OCI-LY7 (cell line): ENCODE results near the gene KRTAP4-1. TPM values are rescaled to one million over a fixed set of nuclear protein-coding genes. Genes with fewer than 3 reads are reported as not detected.

Experiments used
- BruUV-seq: library from RNA; stranded (reverse); fragments of 400-500 nt; replicated peaks from 2 replicates; lab custom pipeline; 2021; lab: Mats Ljungman, UMichigan
- CTCF ChIA-PET: fragments of 300-600 bp; sonication (Branson Sonifier 250); formaldehyde crosslinking; loops from one replicate; lab custom pipeline; 2022; ENCODE audit warnings: antibody characterized with exemption; ENCODE audit not compliant: unreplicated experiment; lab: Charles Lee
- POLR2A ChIA-PET: fragments of 300-600 bp; sonication (Branson Sonifier 250); formaldehyde crosslinking; loops from one replicate; lab custom pipeline; 2022; ENCODE audit warnings: antibody characterized with exemption; lab: Charles Lee
- DNase-seq: peaks from one replicate; pipeline ENCODE4 v3.0.0-alpha.2; 2015; ENCODE audit warnings: low spot score
- H2AFZ ChIP-seq: fragments of 200-600 bp; sonication (generic), shearing (Covaris generic); 2 replicates; pipeline ENCODE4 v1.6.1; 2014; ENCODE audit warnings: mild to moderate bottlenecking, antibody characterized with exemption, low read length, moderate library complexity
- H3K27ac ChIP-seq: fragments of 200-600 bp; sonication (generic); 2 replicates; pipeline ENCODE4 v1.5.1; 2014; ENCODE audit warnings: mixed run types, low read depth, mild to moderate bottlenecking, moderate library complexity, low read length, inconsistent platforms; ENCODE audit not compliant: poor library complexity, severe bottlenecking
- H3K36me3 ChIP-seq: fragments of 200-600 bp; sonication (generic); 2 replicates; pipeline ENCODE4 v1.6.1; 2014; ENCODE audit warnings: mild to moderate bottlenecking, antibody characterized with exemption, low read length, moderate library complexity, mixed read lengths; ENCODE audit not compliant: insufficient read depth
- H3K4me1 ChIP-seq: fragments of 200-600 bp; sonication (generic); 2 replicates; pipeline ENCODE4 v1.5.1; 2014; ENCODE audit warnings: mild to moderate bottlenecking, low read length; ENCODE audit not compliant: insufficient read depth, poor library complexity, severe bottlenecking
- H3K4me2 ChIP-seq: fragments of 200-600 bp; sonication (generic); 2 replicates; pipeline ENCODE4 v1.6.1; 2014; ENCODE audit warnings: mild to moderate bottlenecking, low read length
- H3K4me3 ChIP-seq: fragments of 200-600 bp; sonication (generic); 2 replicates; pipeline ENCODE4 v1.5.1; 2014; ENCODE audit warnings: mild to moderate bottlenecking, low read depth, low read length; ENCODE audit not compliant: poor library complexity, severe bottlenecking
- H3K79me2 ChIP-seq: fragments of 200-600 bp; sonication (generic); 2 replicates; pipeline ENCODE4 v1.6.1; 2016; ENCODE audit warnings: low read depth, mild to moderate bottlenecking, low read length, moderate library complexity, mixed read lengths; ENCODE audit not compliant: insufficient read depth
- H3K9me2 ChIP-seq: fragments of 200-600 bp; sonication (generic); 2 replicates; pipeline ENCODE4 v1.6.1; 2016; ENCODE audit warnings: mild to moderate bottlenecking, low read length, mixed read lengths; ENCODE audit not compliant: insufficient read depth
- H3K9me3 ChIP-seq: fragments of 200-600 bp; sonication (generic); 2 replicates; pipeline ENCODE4 v1.6.1; 2014; ENCODE audit warnings: mild to moderate bottlenecking, mixed run types, low read length, mixed read lengths
- H4K20me1 ChIP-seq: fragments of 200-600 bp; sonication (generic); 2 replicates; pipeline ENCODE4 v1.6.1; 2014; ENCODE audit warnings: mild to moderate bottlenecking, antibody characterized with exemption, low read length, moderate library complexity, mixed read lengths; ENCODE audit not compliant: insufficient read depth
- CTCF ChIP-seq: fragments of 200-600 bp; sonication (generic); conservative IDR thresholded peaks from 2 replicates; pipeline ENCODE4 v1.5.1; 2014; ENCODE audit warnings: mild to moderate bottlenecking, antibody characterized with exemption, low read length, moderate library complexity, mixed read lengths
- EZH2phosphoT487 ChIP-seq: fragments of 200-600 bp; sonication (generic); IDR thresholded peaks from 2 replicates; pipeline ENCODE4 v1.6.1; 2018; ENCODE audit warnings: low read depth, borderline replicate concordance, mild to moderate bottlenecking, mixed run types, antibody characterized with exemption, low read length, moderate library complexity, mixed read lengths
- intact Hi-C: fragments of 100-400 bp; cut with micrococcal nuclease; formaldehyde crosslinking; loops from one replicate; pipeline ENCODE4 v1.10.0; 2022; ENCODE audit not compliant: unreplicated experiment
- total RNA-seq, 2 experiments: library from RNA; depleted of rRNA in 1 of 2; stranded (reverse); fragments of >200 nt in 1 of 2; shearing (Covaris generic) in 1 of 2; gene quantifications; 2 replicates each; pipeline ENCODE4 v1.2.3, GENCODE V29; 2014 to 2022

The KRTAP4-1 gene
- total RNA-seq, 2 experiments from 2014 or later: not detected

GRCh38 chr17:41177727-41178271, 6.9 kb downstream of the KRTAP4-1 start, which contains the start of gene KRTAP4-2:
KRTAP4-2 (minus strand) TSS chr17:41178221; CDS start chr17:41178164, 57 bp downstream.
- TF ChIP-seq EZH2phosphoT487 (no peak), CTCF (no peak)
- no TSS peak for BruUV-seq

GRCh38 chr17:41176744-41177387, 7.8 kb downstream of the KRTAP4-1 start:
- intact Hi-C loops: no loop called here
- Histone ChIP-seq H3K9me2 (no peaks in the 10 kb centered on the region), H3K9me3 (no peaks in the 10 kb centered on the region), H2AFZ (no peak overlapping the region), H3K27ac (no peak overlapping the region), H3K4me2 (no peak overlapping the region), H3K4me1 (peaks cover 5% of the 10 kb centered on the region), H3K79me2 (no peaks in the 10 kb centered on the region), H4K20me1 (no peaks in the 10 kb centered on the region), H3K4me3 (no peak overlapping the region), H3K36me3 (no peaks in the 10 kb centered on the region)
- ChIA-PET POLR2A (no interaction called here), CTCF (no interaction called here)
- BruUV-seq: no TSS peak
- TF ChIP-seq EZH2phosphoT487 (no peak), CTCF (no peak)
- peak; percentile 4 for DNase-seq

More at GRCh38 chr17:41177727-41178271, 6.9 kb downstream of the KRTAP4-1 start, which contains the start of gene KRTAP4-2:
- Histone ChIP-seq H3K4me1 (peaks cover 5% of the 10 kb centered on the region), H3K36me3 (no peaks in the 10 kb centered on the region), H3K27ac (no peak within 1 kb of the TSS), H3K9me2 (no peaks in the 10 kb centered on the region), H4K20me1 (no peaks in the 10 kb centered on the region), H3K4me3 (no peak within 1 kb of the TSS), H3K9me3 (no peaks in the 10 kb centered on the region), H2AFZ (no peak within 1 kb of the TSS), H3K79me2 (no peaks in the 10 kb centered on the region), H3K4me2 (no peak within 1 kb of the TSS)
- ChIA-PET CTCF (interaction anchor here (0.5 kb wide), 1 partner anchor 116 kb away, joined by 3 read pairs; no protein-coding TSS in a partner anchor), POLR2A (no interaction called here)
- no peak for DNase-seq
- intact Hi-C loops: no loop called here

GRCh38 chr17:41171886-41172285, 12.8 kb downstream of the KRTAP4-1 start:
- Histone ChIP-seq H3K4me2 (no peak overlapping the region), H3K9me3 (no peaks in the 10 kb centered on the region), H2AFZ (no peak overlapping the region), H4K20me1 (no peaks in the 10 kb centered on the region), H3K79me2 (no peaks in the 10 kb centered on the region), H3K4me3 (no peak overlapping the region), H3K9me2 (no peaks in the 10 kb centered on the region), H3K4me1 (peaks cover 3% of the 10 kb centered on the region), H3K36me3 (no peaks in the 10 kb centered on the region), H3K27ac (no peak overlapping the region)
- TF ChIP-seq CTCF (no peak), EZH2phosphoT487 (no peak)
- no peak for DNase-seq
- ChIA-PET POLR2A (no interaction called here), CTCF (no interaction called here)
- intact Hi-C loops: no loop called here
- no TSS peak for BruUV-seq
